Right forelimb (tissue), 1 donor: ENCODE measurements around the gene ATF4.

Experiments
- DNase-seq: peaks from one replicate; pipeline ENCODE4 v3.0.0-alpha.2; 2018

Gene ATF4, protein sequence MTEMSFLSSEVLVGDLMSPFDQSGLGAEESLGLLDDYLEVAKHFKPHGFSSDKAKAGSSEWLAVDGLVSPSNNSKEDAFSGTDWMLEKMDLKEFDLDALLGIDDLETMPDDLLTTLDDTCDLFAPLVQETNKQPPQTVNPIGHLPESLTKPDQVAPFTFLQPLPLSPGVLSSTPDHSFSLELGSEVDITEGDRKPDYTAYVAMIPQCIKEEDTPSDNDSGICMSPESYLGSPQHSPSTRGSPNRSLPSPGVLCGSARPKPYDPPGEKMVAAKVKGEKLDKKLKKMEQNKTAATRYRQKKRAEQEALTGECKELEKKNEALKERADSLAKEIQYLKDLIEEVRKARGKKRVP

DNA sequence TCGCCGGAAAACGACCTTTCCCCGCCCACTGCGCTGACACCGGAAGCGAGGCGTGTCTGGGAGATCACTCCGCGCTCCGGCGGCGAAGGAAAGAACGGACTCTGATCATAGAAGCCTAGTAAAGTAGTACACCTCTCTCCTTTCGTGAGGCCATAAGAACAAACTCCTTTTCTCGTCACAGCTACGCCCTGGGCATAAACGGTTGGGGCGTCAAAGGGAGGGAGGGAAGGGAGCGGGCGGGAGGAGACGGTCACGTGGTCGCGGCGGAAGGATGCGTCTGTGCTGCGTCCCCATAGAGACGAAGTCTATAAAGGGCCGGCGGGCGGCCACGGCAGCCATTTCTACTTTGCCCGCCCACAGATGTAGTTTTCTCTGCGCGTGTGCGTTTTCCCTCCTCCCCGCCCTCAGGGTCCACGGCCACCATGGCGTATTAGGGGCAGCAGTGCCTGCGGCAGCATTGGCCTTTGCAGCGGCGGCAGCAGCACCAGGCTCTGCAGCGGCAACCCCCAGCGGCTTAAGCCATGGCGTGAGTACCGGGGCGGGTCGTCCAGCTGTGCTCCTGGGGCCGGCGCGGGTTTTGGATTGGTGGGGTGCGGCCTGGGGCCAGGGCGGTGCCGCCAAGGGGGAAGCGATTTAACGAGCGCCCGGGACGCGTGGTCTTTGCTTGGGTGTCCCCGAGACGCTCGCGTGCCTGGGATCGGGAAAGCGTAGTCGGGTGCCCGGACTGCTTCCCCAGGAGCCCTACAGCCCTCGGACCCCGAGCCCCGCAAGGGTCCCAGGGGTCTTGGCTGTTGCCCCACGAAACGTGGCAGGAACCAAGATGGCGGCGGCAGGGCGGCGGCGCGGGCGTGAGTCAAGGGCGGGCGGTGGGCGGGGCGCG lies at the start of gene ATF4:
Gene ATF4 (plus strand): TSS at position 337 of the 880 bp plus-strand sequence. CDS start 884 bp downstream, outside the sequence.
- DNase-seq: peak; percentile 99

DNA sequence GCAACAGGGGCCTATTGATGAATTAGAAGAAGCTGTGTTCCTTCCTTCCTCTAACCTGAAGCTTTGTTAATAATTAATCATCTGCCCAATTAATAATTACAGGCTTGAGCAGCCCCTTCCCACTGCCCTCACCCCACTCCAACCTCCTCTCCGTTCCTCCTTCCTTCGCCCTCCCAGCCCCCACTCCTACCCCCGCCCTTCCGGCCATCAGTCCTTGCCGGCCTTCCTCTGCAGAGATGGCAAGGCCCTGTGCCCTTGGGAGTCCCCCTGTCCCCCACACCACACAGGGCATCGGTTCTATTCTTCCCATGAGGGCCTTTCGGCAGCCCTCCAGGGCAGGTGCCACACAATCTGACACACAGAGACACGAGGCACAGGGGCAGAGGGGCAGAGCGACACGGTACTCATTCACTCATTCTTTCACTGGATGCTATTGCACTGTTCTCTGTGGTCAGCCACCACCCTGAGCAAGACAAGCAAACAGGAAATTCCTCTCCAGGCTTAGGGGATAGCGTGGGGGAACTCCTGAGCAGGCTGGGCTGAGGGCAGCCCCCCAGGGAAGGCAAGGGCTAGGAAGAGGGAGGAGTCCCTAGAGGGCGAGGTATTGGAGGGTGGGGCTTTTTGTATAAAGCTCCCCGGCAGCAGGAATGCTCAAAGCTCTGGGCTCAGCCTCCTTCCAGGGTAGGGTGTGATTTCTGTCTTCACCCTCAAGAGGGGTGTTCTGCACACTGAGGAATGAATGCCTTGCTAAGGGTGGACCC lies 48.8 kb upstream of the ATF4 start:
- DNase-seq: no peak

DNA sequence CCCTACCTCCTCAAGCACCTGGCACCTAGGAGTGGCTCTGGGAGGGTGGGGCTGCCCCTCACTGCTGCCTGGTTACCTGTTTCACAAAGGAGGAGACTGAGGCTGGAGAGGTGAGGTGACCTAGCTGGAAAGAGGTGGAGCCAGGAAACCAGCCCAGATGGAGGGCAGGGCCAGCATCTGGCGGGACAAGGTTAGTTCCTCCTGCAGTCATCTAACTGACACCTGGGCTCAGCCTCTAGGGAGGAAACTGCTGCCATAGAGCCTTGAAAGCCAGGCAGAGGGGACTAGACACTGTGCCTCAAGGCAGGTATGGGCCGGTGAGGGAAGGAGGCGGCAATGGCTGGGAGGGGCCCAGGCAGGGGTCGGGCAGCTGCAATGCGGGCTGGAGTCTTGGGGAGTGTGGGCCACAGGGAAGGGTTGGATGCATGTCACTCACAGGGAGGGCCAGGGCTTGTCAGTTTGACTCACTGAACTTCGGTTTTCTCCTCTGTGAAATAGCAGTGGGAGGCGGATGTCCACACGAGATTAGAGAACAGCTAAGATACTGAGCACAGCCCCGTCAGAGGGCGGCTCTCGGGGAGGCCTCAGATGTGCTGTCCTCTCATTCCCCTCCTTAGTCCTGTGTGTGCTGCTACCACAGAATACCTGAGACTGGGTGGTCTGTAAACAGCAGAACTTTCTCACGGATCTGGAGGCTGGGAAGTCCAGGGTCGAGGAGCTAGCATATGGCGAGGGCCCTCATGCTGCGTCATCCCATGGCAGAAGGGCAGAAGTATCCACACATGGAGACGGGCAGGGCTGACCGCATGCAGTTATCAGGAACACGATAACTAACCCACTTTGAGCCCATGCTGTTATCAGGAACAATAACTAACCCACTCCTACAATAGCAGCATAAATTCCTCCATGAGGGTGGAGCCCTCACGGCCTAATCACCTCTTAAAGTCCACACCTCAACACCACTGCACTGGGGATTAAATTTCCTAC lies 47.5 kb upstream of the ATF4 start:
- DNase-seq: no peak

DNA sequence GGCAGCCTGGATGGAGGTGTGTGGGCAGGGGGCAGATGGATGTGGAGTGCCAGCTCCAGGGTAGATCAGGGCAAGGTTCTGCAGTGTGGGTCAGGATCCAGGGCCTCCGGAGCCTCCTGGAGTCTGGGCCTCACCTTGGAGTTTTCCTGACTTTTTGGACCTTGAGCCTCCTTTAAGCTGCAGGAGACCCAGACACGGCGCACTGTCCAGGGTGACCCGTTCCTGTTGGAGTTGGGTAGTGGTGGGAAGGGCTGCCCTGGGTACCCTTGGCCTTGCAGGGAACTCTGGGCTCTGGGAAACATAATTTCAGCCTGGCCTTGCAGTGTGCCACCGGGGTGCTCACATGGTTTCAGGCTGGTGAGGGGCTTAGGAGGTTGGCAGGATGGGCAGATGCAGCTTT lies 46.5 kb upstream of the ATF4 start:
- DNase-seq: no peak

DNA sequence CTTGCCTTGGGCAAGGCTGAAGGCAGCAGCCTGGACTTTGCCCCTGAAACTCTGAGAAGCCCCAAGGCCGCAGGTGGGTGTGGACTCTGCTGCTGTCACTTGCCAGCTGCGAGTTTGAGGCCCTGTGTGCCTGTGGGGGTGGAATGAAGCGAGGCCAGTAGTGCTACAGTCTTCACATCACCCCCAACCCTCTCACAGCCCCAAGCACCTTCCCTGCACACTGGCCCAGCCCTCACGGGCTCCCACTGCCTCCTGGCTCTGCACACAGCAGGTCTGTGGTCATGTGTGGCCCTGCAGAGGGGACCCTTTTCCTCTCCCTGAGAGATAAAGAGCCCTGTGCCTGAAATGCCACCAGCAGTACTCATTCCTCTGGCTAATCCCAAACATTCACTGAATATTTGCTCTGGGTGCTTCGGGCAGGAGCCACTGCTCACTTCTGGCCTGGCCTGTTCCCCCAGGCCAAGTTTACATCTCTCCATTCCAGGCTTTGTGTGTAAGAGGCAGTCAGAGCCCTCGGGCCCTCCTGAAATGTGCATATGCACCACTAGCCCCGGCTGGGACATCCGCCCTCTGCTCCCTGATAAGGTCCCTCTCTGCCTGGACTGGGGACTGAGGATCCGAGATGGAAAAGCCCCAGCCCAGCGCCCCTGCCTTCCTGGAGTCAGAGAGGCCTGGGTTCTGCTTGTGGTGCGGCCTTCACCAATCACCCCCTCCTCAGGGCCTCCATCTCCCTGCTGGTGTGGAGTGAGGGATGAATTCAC lies 45.8 kb upstream of the ATF4 start:
- no peak for DNase-seq

DNA sequence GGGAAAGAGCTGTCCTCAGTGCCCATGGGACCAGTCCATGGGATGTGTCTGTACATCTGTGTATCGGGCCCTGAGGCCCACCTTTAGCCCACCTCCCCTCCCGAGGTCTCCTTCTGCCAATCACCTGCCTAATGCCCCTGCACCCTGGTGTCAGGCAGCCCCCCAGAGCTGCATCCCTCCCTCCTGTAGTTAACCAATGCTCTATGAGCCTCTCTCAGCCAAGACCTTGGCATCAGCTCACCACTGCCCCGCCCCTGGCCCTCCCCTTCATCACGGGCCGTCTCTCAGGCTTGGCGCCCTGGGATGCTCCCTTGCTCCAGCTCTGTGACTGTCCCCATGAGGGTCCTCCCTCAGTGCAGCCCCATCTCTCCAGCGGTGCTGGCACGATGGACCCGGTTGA lies 45.0 kb upstream of the ATF4 start:
- DNase-seq: no peak

DNA sequence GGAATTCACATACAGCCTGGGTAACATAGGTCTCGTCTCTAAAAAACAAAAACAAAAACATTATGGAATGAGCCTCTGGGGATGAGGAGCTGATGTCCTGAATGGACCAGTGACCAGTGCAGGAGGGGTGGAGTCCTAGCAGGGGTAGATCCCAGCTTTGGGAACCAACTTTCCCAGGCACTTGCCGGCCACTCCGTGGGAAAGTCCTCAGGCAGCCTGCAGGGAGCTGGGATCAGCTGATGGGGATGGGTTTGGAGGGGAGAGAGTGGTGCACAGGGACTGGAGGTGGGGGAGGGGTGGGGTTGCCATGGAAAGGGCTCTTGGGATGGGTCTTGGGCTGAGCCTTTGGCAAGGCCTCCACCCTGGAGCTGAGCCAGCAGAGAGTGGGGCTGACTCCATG lies 44.5 kb upstream of the ATF4 start:
- DNase-seq: no peak

DNA sequence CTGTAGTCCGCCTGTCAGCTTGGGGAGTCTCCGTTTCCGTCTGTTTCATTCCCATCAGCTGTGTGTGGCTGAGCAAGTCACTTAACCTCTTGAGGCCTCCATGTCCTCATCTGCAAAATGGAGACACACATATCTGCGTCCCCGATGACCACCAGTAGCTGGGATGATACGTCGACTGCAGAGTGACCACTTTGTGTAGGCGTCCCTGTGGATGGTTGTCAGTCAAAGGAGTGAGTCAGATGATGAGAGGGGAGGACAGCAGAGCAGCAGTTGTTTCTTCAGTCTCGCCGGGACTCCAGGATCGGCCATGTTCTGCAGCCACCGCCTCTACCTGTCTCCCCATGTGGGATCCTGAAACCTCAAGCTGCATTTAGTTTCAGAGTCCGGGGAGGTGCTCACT lies 43.7 kb upstream of the ATF4 start:
- no peak for DNase-seq

DNA sequence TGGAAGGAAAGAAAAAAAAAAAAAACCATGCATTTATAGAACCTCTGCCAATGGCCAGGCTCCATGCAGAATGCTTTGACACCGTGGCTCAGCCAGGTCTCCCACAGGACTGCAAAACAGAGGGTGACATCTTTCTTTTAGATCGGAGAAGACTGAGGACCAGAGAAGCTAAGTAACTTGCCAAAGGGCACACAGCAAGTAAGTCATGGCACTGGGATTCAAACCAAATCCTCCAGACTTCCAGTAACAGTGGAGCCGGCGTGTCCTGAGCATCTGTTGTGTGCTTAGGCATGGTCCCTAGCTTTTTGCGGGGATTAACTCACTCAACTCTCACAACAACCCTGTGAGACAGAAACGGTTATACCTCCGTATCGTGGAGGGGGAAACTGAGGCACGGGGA lies 42.8 kb upstream of the ATF4 start:
- DNase-seq: no peak

DNA sequence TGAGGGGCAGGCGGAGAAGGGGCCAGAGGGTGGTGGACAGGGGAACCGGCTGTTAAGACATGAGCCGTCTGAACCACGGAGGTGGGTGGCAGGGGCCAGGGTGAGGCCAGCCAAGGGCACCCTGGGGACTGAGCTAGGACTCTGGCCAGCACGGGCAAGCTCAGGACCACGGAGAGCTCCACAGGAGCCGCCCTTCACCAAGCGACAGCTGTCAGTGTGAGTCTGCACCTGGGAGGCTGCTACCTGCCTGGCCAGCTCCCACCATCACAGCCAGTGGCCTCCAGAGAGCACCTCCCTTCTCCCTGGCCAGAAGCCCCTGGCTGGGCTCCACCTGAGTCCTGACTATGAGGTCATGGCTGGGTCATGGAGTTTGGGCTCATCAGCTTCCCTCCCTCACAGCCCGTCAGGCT lies 41.9 kb upstream of the ATF4 start:
- no peak for DNase-seq

DNA sequence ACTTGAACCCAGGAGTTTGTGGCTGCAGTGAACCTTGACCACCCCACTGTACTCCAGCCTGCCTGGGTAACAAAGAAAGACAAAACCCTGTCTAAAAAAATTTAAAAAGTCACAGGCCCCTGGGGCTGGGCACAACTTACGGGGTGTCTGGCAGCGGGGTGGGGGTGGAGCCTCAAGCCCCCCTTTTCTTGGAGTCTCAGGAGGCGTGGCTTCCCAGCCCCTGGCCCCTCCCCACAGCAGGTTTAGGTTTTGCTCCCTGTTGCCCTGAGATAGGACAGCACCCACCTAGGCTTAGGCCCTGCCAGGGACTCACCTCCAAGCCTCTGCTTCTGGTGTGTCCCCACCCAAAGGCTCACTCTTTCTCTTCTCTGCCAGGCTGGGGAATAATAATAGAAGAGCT lies 41.1 kb upstream of the ATF4 start:
- no peak for DNase-seq

DNA sequence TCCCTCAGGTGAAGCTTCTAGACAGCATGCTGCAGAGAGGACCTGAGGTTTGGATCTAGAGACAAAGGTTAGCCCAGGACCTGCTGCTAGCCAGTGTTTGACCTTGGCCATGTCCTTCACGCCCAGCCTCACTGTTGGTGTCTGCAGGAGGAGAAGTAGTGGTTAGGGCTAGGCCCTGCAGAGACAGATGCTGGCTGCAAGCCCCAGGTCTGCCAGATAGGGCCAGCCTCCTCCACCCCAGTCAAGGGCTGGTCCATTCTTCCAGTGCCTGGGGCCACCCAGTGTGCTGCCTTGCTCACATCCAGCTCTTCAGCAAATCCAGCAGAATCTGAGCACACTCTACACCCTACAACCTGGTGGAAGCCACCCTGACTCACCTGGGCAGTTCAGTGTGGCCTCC lies 39.8 kb upstream of the ATF4 start:
- DNase-seq: no peak

DNA sequence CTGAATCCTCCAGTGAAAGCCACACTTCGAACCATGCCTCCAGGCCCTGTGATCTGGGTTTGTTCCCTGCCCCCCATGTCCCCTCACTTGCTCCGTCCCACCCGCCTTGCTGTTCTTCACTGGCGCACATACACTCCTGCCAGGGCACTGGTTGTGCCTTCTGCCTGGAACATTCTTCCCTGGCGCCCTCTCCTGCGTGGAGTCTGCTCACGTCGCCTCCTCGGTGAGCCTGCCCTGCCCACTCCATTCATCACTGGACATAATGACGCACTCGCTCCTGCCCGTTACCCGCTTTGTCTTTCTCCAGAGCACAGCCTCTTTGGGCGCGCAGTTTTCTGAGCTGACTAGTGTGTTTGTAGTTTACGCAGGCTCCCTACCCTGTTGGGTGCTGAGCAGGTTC lies 39.3 kb upstream of the ATF4 start:
- DNase-seq: no peak

DNA sequence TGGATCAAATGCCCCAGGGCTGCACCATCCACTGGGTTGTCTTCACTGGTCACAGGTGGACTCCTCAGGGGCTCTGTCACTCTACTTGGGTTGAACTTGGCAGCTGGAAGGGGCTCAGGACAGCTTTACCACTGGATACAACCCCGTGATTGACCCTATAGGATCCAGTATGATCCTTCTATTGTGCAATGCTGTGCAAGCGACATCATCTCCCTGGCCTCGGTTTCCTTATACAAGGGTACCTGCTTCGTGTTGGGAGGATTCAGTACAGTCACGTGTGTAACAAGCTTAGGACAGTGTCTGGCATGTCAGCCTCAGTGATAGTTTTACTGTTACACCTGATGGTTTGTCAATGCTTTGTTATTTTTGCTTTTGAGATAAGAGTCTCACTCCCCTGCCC lies 38.8 kb upstream of the ATF4 start:
- DNase-seq: no peak

DNA sequence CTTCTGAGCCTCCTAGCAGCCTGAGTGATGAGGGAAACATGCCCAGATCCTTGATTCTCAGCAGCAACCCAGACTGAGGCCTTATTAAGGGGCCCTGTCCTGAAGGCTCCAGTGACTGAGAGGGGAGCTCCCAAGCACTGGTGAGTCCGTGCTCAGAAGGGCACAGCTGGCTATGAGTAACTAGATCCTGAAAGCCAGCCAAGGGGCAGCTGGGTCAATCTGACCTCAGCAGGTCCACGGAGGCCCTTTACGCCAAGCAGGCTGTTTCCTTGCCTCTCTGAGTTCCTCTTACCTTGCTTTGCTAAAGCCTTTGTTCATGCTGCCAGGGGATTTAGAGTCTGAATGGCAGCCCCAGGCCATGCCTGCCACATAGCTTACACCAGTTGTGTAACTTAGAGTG lies 37.6 kb upstream of the ATF4 start:
- DNase-seq: no peak

DNA sequence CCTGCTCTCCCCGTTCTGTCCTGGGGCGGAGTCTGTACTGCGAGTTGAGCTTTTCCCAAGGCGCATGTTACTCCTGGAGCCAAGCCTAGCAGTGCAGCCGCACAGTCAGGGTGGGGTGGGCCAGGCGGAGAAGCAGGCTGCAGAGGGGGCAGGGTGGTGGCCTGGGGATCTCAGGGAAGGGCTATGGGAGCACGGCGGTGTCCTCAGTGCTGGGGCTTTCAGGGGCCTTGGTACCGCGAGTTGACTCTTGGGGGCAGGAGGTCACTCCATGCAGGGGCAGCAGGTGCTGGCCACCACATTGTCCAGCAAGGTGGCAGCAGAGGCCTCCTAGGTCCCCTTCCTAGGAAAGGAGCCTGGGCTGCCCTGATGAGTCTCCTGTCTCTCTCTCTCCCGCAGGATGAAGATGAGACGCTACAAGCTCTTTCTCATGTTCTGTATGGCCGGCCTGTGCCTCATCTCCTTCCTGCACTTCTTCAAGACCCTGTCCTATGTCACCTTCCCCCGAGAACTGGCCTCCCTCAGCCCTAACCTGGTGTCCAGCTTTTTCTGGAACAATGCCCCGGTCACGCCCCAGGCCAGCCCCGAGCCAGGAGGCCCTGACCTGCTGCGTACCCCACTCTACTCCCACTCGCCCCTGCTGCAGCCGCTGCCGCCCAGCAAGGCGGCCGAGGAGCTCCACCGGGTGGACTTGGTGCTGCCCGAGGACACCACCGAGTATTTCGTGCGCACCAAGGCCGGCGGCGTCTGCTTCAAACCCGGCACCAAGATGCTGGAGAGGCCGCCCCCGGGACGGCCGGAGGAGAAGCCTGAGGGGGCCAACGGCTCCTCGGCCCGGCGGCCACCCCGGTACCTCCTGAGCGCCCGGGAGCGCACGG lies 33.2 kb upstream of the ATF4 start:
- DNase-seq: no peak

DNA sequence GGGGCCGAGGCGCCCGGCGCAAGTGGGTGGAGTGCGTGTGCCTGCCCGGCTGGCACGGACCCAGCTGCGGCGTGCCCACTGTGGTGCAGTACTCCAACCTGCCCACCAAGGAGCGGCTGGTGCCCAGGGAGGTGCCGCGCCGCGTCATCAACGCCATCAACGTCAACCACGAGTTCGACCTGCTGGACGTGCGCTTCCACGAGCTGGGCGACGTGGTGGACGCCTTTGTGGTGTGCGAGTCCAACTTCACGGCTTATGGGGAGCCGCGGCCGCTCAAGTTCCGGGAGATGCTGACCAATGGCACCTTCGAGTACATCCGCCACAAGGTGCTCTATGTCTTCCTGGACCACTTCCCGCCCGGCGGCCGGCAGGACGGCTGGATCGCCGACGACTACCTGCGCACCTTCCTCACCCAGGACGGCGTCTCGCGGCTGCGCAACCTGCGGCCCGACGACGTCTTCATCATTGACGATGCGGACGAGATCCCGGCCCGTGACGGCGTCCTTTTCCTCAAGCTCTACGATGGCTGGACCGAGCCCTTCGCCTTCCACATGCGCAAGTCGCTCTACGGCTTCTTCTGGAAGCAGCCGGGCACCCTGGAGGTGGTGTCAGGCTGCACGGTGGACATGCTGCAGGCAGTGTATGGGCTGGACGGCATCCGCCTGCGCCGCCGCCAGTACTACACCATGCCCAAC lies 32.4 kb upstream of the ATF4 start:
- no peak for DNase-seq

DNA sequence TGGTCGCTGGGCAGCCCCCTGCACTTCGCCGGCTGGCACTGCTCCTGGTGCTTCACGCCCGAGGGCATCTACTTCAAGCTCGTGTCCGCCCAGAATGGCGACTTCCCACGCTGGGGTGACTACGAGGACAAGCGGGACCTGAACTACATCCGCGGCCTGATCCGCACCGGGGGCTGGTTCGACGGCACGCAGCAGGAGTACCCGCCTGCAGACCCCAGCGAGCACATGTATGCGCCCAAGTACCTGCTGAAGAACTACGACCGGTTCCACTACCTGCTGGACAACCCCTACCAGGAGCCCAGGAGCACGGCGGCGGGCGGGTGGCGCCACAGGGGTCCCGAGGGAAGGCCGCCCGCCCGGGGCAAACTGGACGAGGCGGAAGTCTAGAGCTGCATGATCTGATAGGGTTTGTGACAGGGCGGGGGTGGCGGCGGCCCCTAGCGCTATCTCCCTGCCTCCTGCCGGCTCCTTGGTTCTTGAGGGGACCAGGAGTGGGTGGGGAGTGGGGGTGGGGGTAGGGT lies 31.7 kb upstream of the ATF4 start:
- DNase-seq: no peak
